ENCODE results near the gene GLB1L. TPM values are rescaled to one million over a fixed set of nuclear protein-coding genes. Genes with fewer than 3 reads are reported as not detected.

Gene GLB1L
- total and polyA plus RNA-seq, 2 of the 8 experiments (the other 6 are each of a cell fraction or from before 2014, with no cell fraction given) = 3.7 to 4.0 TPM

DNA sequence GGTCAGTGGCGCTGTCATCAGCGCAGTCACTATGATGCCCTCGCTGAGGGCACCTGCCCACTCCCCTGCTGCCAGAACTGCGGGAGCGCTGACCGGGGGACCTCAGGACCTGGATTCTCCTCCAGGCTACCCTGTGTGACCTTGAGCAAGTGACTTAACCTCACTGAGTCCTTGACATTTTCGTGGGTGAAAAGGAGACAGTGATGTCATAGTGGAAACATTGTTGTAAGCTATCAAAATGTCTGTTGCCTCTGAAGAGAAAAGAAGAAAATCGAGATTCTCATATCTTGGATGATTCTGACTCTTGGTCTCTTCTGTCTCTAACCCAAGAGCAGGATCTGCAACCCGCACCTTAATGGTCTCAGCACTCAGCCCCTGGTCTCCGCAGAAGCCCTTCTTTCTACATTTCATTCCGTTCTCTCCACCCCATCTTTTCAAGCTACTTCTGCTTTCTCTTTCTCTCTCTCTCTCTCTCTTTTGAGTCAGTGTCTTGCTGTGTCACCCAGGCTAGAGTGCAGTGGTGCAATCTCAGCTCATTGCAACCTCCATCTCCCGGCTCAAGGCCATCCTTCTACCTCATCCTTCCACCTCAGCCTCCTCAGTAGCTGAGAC is 9.5 kb upstream of the GLB1L start (continued):
- TF ChIP-seq, protein P1, sequence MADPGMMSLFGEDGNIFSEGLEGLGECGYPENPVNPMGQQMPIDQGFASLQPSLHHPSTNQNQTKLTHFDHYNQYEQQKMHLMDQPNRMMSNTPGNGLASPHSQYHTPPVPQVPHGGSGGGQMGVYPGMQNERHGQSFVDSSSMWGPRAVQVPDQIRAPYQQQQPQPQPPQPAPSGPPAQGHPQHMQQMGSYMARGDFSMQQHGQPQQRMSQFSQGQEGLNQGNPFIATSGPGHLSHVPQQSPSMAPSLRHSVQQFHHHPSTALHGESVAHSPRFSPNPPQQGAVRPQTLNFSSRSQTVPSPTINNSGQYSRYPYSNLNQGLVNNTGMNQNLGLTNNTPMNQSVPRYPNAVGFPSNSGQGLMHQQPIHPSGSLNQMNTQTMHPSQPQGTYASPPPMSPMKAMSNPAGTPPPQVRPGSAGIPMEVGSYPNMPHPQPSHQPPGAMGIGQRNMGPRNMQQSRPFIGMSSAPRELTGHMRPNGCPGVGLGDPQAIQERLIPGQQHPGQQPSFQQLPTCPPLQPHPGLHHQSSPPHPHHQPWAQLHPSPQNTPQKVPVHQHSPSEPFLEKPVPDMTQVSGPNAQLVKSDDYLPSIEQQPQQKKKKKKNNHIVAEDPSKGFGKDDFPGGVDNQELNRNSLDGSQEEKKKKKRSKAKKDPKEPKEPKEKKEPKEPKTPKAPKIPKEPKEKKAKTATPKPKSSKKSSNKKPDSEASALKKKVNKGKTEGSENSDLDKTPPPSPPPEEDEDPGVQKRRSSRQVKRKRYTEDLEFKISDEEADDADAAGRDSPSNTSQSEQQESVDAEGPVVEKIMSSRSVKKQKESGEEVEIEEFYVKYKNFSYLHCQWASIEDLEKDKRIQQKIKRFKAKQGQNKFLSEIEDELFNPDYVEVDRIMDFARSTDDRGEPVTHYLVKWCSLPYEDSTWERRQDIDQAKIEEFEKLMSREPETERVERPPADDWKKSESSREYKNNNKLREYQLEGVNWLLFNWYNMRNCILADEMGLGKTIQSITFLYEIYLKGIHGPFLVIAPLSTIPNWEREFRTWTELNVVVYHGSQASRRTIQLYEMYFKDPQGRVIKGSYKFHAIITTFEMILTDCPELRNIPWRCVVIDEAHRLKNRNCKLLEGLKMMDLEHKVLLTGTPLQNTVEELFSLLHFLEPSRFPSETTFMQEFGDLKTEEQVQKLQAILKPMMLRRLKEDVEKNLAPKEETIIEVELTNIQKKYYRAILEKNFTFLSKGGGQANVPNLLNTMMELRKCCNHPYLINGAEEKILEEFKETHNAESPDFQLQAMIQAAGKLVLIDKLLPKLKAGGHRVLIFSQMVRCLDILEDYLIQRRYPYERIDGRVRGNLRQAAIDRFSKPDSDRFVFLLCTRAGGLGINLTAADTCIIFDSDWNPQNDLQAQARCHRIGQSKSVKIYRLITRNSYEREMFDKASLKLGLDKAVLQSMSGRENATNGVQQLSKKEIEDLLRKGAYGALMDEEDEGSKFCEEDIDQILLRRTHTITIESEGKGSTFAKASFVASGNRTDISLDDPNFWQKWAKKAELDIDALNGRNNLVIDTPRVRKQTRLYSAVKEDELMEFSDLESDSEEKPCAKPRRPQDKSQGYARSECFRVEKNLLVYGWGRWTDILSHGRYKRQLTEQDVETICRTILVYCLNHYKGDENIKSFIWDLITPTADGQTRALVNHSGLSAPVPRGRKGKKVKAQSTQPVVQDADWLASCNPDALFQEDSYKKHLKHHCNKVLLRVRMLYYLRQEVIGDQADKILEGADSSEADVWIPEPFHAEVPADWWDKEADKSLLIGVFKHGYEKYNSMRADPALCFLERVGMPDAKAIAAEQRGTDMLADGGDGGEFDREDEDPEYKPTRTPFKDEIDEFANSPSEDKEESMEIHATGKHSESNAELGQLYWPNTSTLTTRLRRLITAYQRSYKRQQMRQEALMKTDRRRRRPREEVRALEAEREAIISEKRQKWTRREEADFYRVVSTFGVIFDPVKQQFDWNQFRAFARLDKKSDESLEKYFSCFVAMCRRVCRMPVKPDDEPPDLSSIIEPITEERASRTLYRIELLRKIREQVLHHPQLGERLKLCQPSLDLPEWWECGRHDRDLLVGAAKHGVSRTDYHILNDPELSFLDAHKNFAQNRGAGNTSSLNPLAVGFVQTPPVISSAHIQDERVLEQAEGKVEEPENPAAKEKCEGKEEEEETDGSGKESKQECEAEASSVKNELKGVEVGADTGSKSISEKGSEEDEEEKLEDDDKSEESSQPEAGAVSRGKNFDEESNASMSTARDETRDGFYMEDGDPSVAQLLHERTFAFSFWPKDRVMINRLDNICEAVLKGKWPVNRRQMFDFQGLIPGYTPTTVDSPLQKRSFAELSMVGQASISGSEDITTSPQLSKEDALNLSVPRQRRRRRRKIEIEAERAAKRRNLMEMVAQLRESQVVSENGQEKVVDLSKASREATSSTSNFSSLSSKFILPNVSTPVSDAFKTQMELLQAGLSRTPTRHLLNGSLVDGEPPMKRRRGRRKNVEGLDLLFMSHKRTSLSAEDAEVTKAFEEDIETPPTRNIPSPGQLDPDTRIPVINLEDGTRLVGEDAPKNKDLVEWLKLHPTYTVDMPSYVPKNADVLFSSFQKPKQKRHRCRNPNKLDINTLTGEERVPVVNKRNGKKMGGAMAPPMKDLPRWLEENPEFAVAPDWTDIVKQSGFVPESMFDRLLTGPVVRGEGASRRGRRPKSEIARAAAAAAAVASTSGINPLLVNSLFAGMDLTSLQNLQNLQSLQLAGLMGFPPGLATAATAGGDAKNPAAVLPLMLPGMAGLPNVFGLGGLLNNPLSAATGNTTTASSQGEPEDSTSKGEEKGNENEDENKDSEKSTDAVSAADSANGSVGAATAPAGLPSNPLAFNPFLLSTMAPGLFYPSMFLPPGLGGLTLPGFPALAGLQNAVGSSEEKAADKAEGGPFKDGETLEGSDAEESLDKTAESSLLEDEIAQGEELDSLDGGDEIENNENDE (IDR thresholded peaks at IDR 0.05; ENCODE audit: insufficient replicate concordance, low read length) = no peak
- TF ChIP-seq EZH2 (IDR thresholded peaks at IDR 0.05; ENCODE audit: low read depth, low read length, severe bottlenecking) = peak; percentile 41
- no peak for TF ChIP-seq ZNF274 (IDR thresholded peaks at IDR 0.05; ENCODE audit: borderline replicate concordance, extremely low read depth, low read length)
- TF ChIP-seq HDAC6 (IDR thresholded peaks at IDR 0.05; ENCODE audit: low read depth, low read length) = no peak
